GM21717 (cell line): Measurements from ENCODE around the gene CLEC18A.
"Not testable (repeated sequence)": the region's sequence is repeated elsewhere in the genome, so short reads cannot be mapped to it uniquely, and the experiment has no call there.

Source experiments
- ATAC-seq: cut with Tn5 transposase; IDR thresholded peaks from one replicate; pipeline ENCODE4 v1.9.1; 2021; ENCODE audit warnings: mild to moderate bottlenecking, moderate library complexity; ENCODE audit not compliant: unreplicated experiment

CLEC18A gene

DNA sequence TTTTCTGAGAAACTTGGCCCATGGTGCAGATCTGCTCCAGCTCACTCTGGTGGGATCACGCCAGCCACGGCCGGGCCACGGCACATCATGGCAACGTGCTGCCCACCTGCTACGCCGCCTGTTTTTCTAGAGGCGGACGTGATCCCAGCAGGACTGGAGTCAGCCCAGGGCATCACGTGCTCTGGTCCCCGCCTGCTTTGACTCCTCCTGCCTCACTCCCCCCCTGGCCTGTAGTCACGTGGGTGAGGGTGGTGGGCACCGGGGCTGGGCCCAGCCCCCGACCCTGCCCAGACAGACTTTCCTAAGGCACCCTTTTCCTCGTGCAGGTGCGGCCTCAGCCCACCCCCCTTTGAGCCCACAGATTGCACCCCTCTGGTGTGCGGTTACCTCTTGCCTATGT, 723 bp upstream of the CLEC18A start:
- ATAC-seq, result not testable (repeated sequence)

DNA sequence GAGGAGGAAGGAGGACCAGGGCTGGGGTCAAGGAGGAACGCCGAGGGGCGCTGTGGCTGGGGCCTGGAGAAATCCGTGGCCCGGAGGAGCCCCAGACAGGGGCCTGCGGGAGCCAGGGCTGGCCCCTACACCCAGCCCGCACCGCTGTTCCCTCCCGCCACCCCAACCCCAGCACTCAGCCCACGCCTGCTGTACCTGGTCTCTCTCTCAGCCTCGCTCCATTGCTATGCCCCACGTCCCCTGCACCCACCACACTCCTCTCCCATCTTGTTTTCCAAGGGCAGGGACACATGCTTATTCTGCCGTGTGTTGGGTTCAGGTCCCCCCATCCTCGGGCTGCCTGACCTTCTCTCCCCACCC, 518 bp downstream of the CLEC18A start:
- not testable (repeated sequence) for ATAC-seq

- not testable (repeated sequence) for ATAC-seq
Observed at GRCh38 chr16:69952116-69952515, 982 bp downstream of the CLEC18A start.

GRCh38 chr16:69952572-69953355, 1.6 kb downstream of the CLEC18A start:
- ATAC-seq, result not testable (repeated sequence)

- ATAC-seq, result not testable (repeated sequence)
Observed at GRCh38 chr16:69954241-69954640, 3.1 kb downstream of the CLEC18A start.

DNA sequence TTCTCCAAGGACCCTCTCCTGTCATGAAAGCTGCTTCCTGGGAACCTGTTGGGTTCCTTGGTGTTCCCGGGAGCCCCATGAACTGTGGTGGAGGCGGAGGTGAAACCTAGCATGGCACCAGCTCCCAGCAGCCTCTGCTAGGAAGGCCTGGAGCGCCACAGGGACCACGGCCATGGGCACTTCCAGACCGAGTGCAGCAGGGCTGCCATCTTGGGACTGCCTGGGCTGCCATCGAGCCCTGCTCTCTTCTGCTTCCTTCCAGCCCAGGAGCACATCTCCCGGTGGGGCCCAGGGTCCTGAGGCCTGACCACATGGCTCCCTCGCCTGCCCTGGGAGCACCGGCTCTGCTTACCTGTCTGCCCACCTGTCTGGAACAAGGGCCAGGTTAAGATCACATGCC, 12.2 kb downstream of the CLEC18A start:
- ATAC-seq, result not testable (repeated sequence)

DNA sequence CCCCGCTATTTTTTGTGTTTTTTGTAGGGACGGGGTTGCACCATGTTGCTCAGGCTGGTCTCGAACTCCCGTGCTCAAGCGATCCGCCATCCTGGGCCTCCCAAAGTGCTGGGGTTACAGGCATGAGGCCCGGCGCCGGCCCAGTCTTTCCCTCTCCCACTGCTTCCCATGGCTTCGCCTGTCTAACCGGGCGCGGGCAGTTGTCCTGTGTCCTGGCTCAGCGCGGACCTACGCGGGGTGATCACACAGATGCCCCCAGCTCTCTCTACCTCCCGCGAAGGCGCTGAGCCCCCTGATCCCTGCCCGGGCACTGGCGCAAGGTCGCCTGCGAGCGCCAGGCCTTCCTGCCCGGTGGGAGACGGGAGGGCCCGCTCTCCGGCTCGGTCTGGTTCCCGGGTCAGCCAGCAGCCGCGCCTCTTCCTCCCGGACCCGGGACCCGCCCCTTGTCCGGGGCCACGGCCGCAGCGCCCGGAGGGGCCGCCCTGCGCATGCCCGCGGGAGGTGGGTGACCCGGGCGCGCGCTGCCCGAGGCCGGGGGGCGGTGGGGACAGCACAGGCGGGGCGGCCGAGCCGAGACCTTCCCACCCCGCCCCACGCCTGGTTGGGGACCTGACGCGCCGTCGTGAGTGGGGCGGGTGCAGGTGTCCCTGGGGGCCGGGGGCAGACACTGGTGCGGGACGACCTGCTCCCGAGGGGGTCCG, 14.0 kb downstream of the CLEC18A start:
- not testable (repeated sequence) for ATAC-seq

DNA sequence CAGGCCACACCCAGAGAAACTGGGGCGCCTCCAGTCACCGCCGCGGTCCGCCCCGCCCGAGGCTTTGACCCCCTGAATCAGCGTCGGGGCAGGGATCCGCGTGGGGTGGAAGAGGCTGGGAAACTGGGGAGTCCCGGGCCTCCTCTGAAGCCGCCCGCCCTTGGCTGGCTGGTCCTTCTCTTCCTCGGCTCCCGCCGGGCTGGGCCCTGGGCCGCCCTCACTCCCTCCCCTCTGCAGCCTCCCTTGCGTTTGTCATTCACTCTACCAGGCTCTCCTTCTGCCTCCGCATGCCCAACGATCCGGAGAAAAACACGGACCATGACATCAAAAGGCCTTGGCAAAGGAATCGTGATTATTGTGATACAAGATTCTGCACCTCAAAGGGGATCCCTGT, 14.5 kb downstream of the CLEC18A start:
- not testable (repeated sequence) for ATAC-seq

- ATAC-seq, result not testable (repeated sequence)
Observed at GRCh38 chr16:69967688-69968087, 16.6 kb downstream of the CLEC18A start.

- ATAC-seq, result not testable (repeated sequence)
Observed at GRCh38 chr16:69968125-69968524, 17.0 kb downstream of the CLEC18A start.

- not testable (repeated sequence) for ATAC-seq
Observed at GRCh38 chr16:69969657-69970056, 18.5 kb downstream of the CLEC18A start.

DNA sequence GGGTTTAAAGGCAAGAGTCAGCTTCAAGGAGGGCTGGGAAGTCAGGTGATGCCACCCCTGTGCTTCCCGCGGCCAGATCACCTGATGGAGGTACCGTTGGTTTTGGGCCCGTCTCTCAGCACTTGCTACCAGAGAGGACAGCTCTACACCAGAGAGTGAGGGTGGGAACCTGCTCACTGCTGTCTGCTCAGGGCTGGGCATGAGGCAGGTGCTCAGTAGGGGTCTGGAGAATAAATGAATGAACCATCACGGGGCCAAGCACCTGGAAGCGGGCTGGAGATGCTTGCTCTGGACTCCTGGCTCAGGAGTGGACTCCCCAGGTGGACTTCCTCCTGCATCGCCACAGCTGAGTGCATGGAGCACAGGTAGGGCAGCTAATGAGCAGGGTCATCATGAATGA, 21.0 kb downstream of the CLEC18A start:
- not testable (repeated sequence) for ATAC-seq

DNA sequence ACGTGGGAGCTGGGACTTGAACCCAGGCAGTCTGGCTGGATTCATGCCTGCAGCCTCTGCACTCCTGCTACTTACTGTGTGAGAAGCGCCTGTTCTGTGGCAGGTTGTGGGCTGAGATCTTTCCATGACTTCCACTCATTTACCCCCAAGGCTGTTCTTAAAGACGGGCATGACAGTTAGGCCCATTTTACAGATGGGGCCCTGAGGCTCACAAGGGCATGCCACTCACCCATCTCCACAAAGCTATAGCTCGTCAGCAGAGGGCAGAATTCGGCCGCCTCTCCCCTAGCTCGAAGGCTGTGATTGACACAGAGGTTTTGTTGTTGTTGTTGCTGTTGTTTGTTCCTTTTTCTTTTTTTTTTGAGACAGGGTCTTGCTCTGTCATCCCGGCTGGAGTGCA, 21.8 kb downstream of the CLEC18A start:
- ATAC-seq, result not testable (repeated sequence)

DNA sequence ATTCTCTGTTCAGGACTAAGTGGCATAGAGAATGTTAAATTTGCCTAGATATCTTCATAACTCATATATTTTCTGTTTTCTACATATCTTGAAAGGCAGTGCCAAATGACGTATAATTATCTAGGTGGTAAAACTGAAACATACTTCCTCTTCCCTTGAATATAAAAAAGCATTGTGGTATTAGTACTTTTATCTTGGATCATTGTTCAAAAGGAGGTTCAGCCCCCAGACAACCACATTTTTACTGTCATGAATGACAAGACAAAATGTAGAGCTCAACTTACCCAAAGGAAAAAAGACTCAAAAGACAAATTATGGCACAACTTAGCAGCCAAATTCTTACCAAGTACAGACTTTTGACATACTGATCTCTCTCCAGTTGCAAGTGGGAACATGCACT, 34.1 kb downstream of the CLEC18A start:
- ATAC-seq, result not testable (repeated sequence)

- ATAC-seq, result not testable (repeated sequence)
Observed at GRCh38 chr16:69997956-69998355, 46.8 kb downstream of the CLEC18A start.

DNA sequence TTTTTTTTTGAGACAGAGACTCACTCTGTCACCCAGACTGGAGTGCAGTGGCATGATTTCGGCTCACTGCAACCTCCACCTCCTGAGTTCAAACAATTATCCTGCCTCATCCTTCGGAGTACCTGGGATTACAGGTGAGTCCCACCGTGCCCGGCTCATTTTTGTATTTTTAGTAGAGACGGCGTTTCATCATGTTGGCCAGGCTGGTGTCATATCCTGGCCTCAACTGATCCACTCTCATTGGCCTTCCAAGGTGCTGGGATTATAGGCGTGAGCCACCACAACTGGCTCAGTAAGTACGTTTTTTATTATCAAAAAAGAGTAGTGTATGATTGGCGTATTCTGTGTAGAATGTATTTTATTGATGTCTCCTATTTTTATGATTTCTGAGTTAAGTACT, 48.7 kb downstream of the CLEC18A start:
- ATAC-seq, result not testable (repeated sequence)

- ATAC-seq, result not testable (repeated sequence)
Observed at GRCh38 chr16:70003511-70003910, 52.4 kb downstream of the CLEC18A start.

DNA sequence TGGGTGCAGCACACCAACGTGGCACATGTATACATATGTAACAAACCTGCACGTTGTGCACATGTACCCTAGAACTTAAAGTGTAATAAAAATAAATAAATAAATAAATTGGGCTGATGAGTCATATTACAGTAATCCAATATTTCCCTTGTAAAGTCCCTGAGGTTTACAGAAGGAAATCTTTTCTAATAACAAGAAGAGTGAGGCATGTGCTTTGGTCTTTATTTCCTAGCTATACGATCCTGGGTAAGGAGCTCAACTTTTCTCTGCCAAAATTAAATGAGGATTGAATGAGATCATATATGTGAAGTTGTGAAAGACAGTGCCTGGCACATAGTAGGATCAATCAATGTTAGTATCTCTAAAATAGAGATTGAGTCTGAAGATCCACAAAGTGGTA, 57.5 kb downstream of the CLEC18A start:
- ATAC-seq, result not testable (repeated sequence)

DNA sequence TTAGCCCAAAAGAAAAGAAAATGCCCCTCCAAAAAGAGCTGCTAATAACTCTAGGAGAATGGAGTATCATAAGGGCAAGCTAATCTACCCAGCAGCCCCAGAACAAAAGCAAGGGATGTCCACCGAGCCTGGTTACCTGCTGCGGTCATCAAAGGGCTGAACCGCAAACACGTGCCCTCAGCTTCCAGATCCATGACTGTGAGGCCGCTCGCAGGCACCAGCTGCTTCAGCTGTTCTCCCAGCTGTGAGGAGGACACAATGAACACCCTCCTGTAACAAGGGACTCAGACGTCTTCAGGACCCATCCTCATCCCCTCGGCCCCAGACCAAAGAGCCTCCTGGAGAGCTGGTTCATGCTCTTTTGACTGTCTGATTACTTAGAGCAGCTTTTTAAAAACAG, 59.5 kb downstream of the CLEC18A start:
- ATAC-seq, result not testable (repeated sequence)

DNA sequence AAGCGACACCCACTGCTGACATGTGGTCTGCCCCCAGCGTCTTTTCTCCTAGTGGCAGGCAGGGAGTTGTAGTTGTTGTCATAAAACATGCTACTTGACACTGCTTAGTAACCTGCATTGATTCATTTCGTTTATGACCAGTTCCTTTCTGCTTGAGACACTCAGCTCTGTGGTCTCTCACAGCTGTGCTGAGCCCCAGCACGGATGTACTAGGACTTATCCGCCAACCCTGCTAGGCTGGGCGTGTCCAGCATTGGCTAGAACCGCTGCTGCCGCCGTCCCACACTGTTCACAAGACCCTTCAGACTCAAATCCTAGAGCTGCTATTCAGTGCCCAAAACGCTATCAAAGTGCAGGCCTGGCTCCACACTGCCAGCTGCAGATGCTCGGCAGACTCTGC, 60.0 kb downstream of the CLEC18A start:
- ATAC-seq, result not testable (repeated sequence)

DNA sequence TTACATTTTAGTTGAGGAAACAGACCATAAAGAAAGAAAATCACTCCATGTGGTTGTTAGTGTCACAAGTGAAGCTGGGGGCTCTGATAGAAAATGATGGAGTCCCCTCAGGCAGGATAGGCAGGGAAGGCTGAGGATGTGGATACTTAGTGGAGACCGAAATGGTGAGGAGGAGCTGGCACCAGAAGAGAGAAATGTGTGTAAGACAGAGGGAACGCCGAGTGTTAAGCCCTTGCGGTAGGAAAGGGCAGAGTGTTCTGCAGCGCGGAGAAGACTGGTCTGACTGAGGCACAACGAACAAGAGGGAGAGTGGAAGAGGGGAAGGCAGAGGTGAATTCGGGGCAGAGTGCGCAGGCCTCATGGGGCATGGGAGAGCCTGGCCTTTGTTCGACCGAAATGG, 61.2 kb downstream of the CLEC18A start:
- not testable (repeated sequence) for ATAC-seq

GRCh38 chr16:70012951-70013350, 61.8 kb downstream of the CLEC18A start:
- not testable (repeated sequence) for ATAC-seq
